ENCODE results near the gene NRCAM. TPM values are rescaled to one million over a fixed set of nuclear protein-coding genes. Genes with fewer than 3 reads are reported as not detected.

NRCAM gene
- total RNA-seq, 1 donor from 2014 or later: 9.3 TPM

GRCh38 chr7:108330227-108330626 lies 126.0 kb downstream of the NRCAM start:
- no peak overlapping the region for H3K9ac ChIP-seq (ENCODE audit: low read length)
- H3K9me3 ChIP-seq (ENCODE audit: insufficient read depth, low read depth, low read length): no peaks in the 10 kb centered on the region
- no peaks in the 10 kb centered on the region for H4K20me1 ChIP-seq (ENCODE audit: insufficient read depth, low read length)
- H3K4me1 ChIP-seq (ENCODE audit: insufficient read depth, low read length): no peaks in the 10 kb centered on the region
- no peaks in the 10 kb centered on the region for H3K27me3 ChIP-seq (ENCODE audit: insufficient read depth, low read length)
- TF ChIP-seq EZH2 (IDR thresholded peaks at IDR 0.05; ENCODE audit: insufficient read depth, low read length) (no peak), CTCF (IDR thresholded peaks at IDR 0.05; ENCODE audit: insufficient read depth, low read depth, low read length) (no peak)
- H3K4me2 ChIP-seq (ENCODE audit: low read length): no peak overlapping the region
- no peak overlapping the region for H3K4me3 ChIP-seq (ENCODE audit: insufficient read depth, low read depth, low read length)
- FAIRE-seq (no peak), DNase-seq (ENCODE audit: low read depth) (no peak)
- H3K36me3 Mint-ChIP-seq (ENCODE audit: low read depth, unreplicated experiment): no peaks in the 10 kb centered on the region
- H3K4me1 Mint-ChIP-seq (ENCODE audit: low read depth, unreplicated experiment): peaks cover 6% of the 10 kb centered on the region
- H3K27me3 Mint-ChIP-seq (ENCODE audit: low read depth, unreplicated experiment): no peaks in the 10 kb centered on the region
- no peak overlapping the region for H3K27ac Mint-ChIP-seq (ENCODE audit: unreplicated experiment)
- H3K9me3 Mint-ChIP-seq (ENCODE audit: unreplicated experiment): no peaks in the 10 kb centered on the region
- no peaks in the 10 kb centered on the region for H3K79me2 ChIP-seq (ENCODE audit: insufficient read depth, low read length)
- no peak overlapping the region for H2AFZ ChIP-seq (ENCODE audit: low read depth, low read length)
- H3K4me3 Mint-ChIP-seq (ENCODE audit: unreplicated experiment): no peak overlapping the region
- H3K27ac ChIP-seq (ENCODE audit: low read depth, low read length): no peak overlapping the region
- H3K36me3 ChIP-seq (ENCODE audit: insufficient read depth, low read length): no peaks in the 10 kb centered on the region

- Histone ChIP-seq H2AFZ (ENCODE audit: low read depth, low read length) (no peak overlapping the region), H3K9ac (ENCODE audit: low read length) (no peak overlapping the region), H3K36me3 (ENCODE audit: insufficient read depth, low read length) (no peaks in the 10 kb centered on the region), H3K27me3 (ENCODE audit: insufficient read depth, low read length) (no peaks in the 10 kb centered on the region), H3K4me3 (ENCODE audit: insufficient read depth, low read depth, low read length) (no peak overlapping the region), H3K27ac (ENCODE audit: low read depth, low read length) (no peak overlapping the region), H3K4me1 (ENCODE audit: insufficient read depth, low read length) (no peaks in the 10 kb centered on the region), H3K9me3 (ENCODE audit: insufficient read depth, low read depth, low read length) (no peaks in the 10 kb centered on the region), H4K20me1 (ENCODE audit: insufficient read depth, low read length) (no peaks in the 10 kb centered on the region), H3K4me2 (ENCODE audit: low read length) (no peak overlapping the region), H3K79me2 (ENCODE audit: insufficient read depth, low read length) (no peaks in the 10 kb centered on the region)
- Mint-ChIP-seq H3K9me3 (ENCODE audit: unreplicated experiment) (no peaks in the 10 kb centered on the region), H3K36me3 (ENCODE audit: low read depth, unreplicated experiment) (no peaks in the 10 kb centered on the region), H3K4me3 (ENCODE audit: unreplicated experiment) (no peak overlapping the region), H3K27me3 (ENCODE audit: low read depth, unreplicated experiment) (no peaks in the 10 kb centered on the region), H3K27ac (ENCODE audit: unreplicated experiment) (no peak overlapping the region), H3K4me1 (ENCODE audit: low read depth, unreplicated experiment) (peaks cover 6% of the 10 kb centered on the region)
- TF ChIP-seq EZH2 (IDR thresholded peaks at IDR 0.05; ENCODE audit: insufficient read depth, low read length) (no peak), CTCF (IDR thresholded peaks at IDR 0.05; ENCODE audit: insufficient read depth, low read depth, low read length) (no peak)
- DNase-seq (ENCODE audit: low read depth) (no peak), FAIRE-seq (no peak)
These were observed 126.7 kb downstream of the NRCAM start for GRCh38 chr7:108329514-108329913.

- DNase-seq (ENCODE audit: low read depth): no peak
- H3K4me3 ChIP-seq (ENCODE audit: insufficient read depth, low read depth, low read length): no peak overlapping the region
- H3K27ac Mint-ChIP-seq (ENCODE audit: unreplicated experiment): no peak overlapping the region
These were observed 128.0 kb downstream of the NRCAM start for GRCh38 chr7:108328174-108328651.

More at GRCh38 chr7:108328174-108328651, 128.0 kb downstream of the NRCAM start:
- TF ChIP-seq EZH2 (IDR thresholded peaks at IDR 0.05; ENCODE audit: insufficient read depth, low read length) (no peak), CTCF (IDR thresholded peaks at IDR 0.05; ENCODE audit: insufficient read depth, low read depth, low read length) (no peak)
- Histone ChIP-seq H3K27ac (ENCODE audit: low read depth, low read length) (no peak overlapping the region), H3K9me3 (ENCODE audit: insufficient read depth, low read depth, low read length) (no peaks in the 10 kb centered on the region), H3K27me3 (ENCODE audit: insufficient read depth, low read length) (no peaks in the 10 kb centered on the region), H3K4me1 (ENCODE audit: insufficient read depth, low read length) (no peaks in the 10 kb centered on the region), H4K20me1 (ENCODE audit: insufficient read depth, low read length) (no peaks in the 10 kb centered on the region), H2AFZ (ENCODE audit: low read depth, low read length) (no peak overlapping the region), H3K9ac (ENCODE audit: low read length) (no peak overlapping the region), H3K4me2 (ENCODE audit: low read length) (no peak overlapping the region), H3K36me3 (ENCODE audit: insufficient read depth, low read length) (no peaks in the 10 kb centered on the region), H3K79me2 (ENCODE audit: insufficient read depth, low read length) (no peaks in the 10 kb centered on the region)
- Mint-ChIP-seq H3K27me3 (ENCODE audit: low read depth, unreplicated experiment) (no peaks in the 10 kb centered on the region), H3K36me3 (ENCODE audit: low read depth, unreplicated experiment) (no peaks in the 10 kb centered on the region), H3K4me3 (ENCODE audit: unreplicated experiment) (no peak overlapping the region), H3K9me3 (ENCODE audit: unreplicated experiment) (no peaks in the 10 kb centered on the region), H3K4me1 (ENCODE audit: low read depth, unreplicated experiment) (peaks cover 9% of the 10 kb centered on the region)
- no peak for FAIRE-seq
